AG10803 (cell line): ENCODE results near the gene MED20.
A peak's percentile ranks its signal among the peaks of the same experiment; 100 is the strongest.

Source experiments
- DNase-seq: peaks from one replicate; pipeline ENCODE4 v3.0.0; 2010; ENCODE audit warnings: low read depth
- H3K4me3 ChIP-seq: 2 replicates; pipeline ENCODE4 v1.5.1; 2011; ENCODE audit warnings: mild to moderate bottlenecking, low read length, control low read depth
- TF ChIP-seq, protein P1 (sequence below): conservative IDR thresholded peaks from 2 replicates; pipeline ENCODE4 v1.5.1; 2011; ENCODE audit warnings: mild to moderate bottlenecking, low read length, control low read depth, inconsistent platforms

The MED20 gene, protein sequence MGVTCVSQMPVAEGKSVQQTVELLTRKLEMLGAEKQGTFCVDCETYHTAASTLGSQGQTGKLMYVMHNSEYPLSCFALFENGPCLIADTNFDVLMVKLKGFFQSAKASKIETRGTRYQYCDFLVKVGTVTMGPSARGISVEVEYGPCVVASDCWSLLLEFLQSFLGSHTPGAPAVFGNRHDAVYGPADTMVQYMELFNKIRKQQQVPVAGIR

DNA sequence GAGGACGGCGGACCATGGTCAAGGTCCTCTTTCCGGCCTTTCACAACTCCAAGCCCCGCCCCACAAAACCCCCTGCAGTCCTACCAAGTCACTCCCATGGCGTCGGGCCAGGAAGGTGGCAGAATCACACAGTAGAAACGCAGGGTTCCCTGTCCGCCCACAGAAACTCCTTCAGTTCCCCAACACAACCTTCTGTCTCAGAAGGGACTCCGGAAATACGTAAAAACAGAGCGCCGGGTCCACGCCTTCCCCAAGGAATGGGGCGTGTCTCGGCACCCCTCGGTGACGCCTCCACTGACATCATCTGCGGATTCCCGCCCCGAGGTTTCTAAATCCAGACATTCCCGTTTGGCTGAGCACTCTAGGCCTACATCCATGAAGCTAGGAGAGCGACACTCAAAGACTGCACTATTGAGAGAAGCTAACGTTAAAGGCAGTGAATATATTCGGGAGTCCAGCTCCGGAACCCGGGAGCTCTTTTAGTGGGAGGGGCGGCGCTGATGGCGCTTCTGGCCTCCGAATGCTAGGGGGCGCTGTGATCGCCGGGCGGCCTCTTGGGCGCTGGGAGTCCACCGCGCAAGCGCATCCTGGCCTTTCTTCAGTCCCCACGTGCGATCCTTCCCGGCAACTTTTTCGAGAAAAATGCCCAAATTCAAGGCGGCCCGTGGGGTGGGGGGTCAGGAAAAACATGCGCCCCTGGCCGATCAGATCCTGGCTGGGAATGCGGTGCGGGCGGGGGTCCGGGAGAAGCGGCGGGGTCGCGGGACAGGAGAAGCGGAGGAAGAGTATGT, at the start of gene MED20, which contains the start of gene BYSL:
Gene MED20 (minus strand): TSS at position 219 of the 791 bp plus-strand sequence. CDS start 121 bp downstream, at position 98.
Gene BYSL (plus strand): TSS at position 579 of the 791 bp plus-strand sequence. CDS start 64 bp downstream, at position 643.
- peak; percentile 91 for DNase-seq
- peak within 1 kb of the TSS; percentile 98 for H3K4me3 ChIP-seq
- TF ChIP-seq, protein P1, sequence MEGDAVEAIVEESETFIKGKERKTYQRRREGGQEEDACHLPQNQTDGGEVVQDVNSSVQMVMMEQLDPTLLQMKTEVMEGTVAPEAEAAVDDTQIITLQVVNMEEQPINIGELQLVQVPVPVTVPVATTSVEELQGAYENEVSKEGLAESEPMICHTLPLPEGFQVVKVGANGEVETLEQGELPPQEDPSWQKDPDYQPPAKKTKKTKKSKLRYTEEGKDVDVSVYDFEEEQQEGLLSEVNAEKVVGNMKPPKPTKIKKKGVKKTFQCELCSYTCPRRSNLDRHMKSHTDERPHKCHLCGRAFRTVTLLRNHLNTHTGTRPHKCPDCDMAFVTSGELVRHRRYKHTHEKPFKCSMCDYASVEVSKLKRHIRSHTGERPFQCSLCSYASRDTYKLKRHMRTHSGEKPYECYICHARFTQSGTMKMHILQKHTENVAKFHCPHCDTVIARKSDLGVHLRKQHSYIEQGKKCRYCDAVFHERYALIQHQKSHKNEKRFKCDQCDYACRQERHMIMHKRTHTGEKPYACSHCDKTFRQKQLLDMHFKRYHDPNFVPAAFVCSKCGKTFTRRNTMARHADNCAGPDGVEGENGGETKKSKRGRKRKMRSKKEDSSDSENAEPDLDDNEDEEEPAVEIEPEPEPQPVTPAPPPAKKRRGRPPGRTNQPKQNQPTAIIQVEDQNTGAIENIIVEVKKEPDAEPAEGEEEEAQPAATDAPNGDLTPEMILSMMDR: peak; percentile 79

DNA sequence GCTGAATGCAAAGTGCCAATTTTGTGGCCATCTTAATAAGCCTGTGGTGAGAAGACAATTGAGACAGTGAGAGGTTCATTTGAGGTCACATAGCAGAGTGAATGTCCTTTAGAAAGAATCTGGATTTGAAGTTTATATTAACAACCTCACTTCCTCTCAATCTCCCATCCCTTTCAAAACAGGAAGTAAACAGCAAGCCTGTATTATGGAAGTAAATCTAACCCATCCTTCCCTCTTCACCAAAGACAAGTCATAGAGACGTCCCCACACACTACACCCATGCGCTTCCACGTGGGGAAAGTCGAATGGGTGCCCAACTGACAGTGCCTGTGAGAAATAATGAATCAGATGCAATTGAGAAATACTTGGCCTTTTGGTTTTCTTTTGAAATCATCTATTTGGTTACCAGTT, 49.5 kb upstream of the MED20 start:
- DNase-seq: peak; percentile 68
- TF ChIP-seq, protein P1: no peak
- no peak overlapping the region for H3K4me3 ChIP-seq

DNA sequence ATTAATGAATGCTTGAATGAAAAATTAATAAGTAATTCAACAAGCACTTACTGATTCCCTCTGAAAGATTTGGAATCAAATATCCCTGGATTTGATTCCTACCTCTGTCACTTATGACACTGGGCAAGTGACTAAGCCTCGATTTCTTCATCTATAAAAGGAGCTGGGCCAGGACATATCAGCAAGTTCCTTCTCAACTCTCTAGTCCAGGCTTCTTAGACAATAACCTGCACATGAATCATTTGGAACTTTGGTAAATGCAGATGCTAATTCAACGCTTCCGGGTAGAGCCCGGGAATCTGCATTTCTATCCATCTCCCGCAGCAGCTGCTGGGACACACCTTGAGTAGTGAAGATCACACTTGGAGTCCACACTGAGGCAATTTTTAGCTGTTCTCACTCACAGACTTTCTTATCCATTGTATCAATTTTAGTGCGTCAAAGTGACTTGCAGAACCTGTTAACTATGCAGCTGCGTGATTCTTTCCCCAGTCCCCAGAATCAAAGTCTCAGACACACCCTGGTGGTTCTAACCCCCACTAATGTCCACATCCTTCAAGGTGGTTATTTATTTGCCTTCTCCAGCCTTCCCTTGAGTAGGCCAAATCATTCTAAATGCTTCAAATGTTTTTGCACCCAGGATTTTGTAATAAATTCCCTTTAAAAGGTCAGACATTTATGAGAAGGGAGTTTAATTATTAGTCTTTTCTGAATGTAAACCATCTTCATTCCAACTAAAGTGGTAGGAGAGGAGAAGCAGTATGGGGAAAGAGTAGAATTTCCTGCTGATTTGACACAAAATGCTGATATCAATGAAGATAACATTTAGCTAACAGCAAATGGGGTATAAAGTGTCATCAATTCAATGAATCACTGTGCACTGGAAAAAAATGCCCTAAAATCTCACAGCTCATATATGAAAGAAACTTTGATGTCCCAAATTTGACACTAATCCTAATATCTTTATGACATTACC, 46.7 kb upstream of the MED20 start:
- DNase-seq: peak; percentile 37
- H3K4me3 ChIP-seq: no peak overlapping the region
- TF ChIP-seq, protein P1: no peak

DNA sequence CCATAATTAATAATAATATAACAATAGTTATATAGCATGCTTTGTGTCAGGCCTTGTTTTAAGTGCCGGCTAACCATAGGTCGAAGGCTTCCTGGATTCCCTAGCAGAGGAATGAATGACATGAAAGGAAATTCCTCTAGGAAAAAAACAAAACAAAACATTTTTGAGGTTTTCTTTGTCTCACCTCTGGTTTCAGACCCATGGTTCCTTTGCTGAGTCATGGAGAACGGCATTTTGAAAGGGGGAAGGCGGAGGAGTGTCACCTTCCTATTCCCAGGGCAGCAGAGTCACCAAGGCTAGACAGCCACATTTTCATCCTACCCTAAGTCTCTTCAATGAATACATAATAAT, 46.0 kb upstream of the MED20 start:
- TF ChIP-seq, protein P1: no peak
- DNase-seq: peak; percentile 55
- H3K4me3 ChIP-seq: no peak overlapping the region

DNA sequence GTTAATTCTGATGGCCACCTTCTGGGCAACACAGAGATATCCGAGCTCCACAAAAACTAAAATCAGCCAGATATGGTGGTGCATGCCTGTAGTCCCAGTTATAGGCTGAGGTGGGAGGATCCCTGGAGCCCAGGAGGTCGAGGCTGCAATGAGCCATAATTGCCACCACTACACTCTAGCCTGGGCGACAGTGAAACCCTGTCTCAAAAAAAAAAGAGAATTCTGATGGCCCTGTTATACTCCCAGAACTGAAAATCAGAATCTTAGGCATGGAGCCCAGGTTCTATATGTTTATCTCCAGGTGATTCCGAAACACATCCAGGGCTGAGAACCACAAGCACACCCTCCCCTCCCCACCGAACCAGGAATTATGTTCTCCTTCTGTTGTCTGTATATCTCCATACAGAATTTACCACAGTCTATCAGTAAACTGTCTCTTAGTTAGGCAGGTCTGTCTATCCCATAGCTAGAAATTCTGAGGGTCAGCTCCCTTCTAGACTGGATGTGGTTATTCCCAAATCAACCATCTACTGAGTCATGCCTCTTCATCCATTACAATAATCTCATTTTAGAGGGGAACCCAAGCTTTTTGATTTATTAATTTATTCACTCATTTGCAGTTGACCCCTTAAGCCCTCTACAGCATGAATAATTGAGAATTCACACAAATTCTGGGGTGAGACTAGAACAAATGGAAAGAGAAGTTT, 45.4 kb upstream of the MED20 start:
- TF ChIP-seq, protein P1: no peak
- no peak for DNase-seq
- H3K4me3 ChIP-seq: no peak overlapping the region

DNA sequence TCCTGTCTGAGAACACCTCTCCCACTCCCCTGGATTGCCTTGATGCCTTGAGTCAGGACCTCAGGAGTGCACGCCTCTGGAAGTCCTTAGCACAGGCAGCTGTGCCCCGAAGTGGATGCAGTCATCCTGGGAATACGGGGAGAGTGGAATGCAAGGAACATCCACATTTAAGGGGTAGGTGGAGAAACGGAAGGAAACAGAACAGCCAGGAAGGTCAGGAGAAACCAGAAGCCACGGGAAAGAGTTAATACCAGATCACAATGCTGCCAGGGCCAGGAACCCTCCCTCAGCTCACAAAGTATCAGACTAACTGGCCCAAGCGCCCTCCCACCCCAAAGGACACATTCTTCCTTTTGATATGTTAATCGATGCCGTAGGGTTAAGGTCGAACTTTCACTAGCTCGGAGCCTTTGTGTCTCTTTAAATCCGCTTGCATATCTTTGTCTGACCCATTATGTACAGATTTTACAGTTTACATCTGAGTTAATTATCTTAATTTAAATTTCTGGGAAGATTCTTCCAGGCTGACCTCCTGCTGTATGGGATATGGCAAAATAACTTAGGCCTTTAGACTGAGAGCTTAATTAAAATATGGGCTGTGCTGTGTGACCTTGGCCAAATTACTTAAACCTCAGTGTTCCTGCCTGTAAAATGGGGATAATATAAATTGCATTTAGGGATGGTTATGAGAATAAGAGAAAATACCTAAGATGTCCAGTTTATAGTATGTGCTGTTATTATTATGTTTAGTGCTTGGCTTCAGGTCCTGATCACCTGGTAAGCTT, 44.7 kb upstream of the MED20 start:
- no peak overlapping the region for H3K4me3 ChIP-seq
- no peak for DNase-seq
- TF ChIP-seq, protein P1: no peak
